ENCODE data around the gene TTC23L.
A peak's percentile ranks its signal among the peaks of the same experiment; 100 is the strongest.

The TTC23L gene

DNA sequence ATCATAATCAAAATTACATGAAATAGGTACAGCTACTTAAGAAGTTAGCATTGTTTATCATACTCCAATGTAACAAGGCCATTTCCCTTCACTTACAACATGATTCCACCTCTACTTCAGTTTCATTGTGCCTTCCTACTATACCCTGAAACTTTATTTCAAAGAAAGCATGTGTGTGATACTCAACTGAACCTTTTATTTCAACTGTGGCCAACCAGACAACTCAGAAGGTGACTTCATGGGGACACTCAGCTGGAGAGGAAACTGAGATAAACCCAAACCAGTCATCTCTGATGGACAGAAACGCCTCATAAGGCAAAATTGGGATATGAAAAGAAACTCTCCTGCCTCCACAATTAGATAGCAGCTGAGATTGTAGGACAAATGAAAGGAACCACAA lies 5.9 kb upstream of the TTC23L start:
- DNase-seq (ENCODE audit: low spot score), result no peak
- FAIRE-seq, result no peak

GRCh38 chr5:34833976-34834793 lies 4.8 kb upstream of the TTC23L start:
- DNase-seq (ENCODE audit: low spot score), result no peak
- no peak for FAIRE-seq

GRCh38 chr5:34834794-34835089 lies 4.2 kb upstream of the TTC23L start:
- FAIRE-seq, result no peak
- no peak for DNase-seq (ENCODE audit: low spot score)

GRCh38 chr5:34835664-34836063 lies 3.3 kb upstream of the TTC23L start:
- DNase-seq (ENCODE audit: low spot score), result no peak
- no peak for FAIRE-seq

- no peak for DNase-seq (ENCODE audit: low spot score)
- no peak for FAIRE-seq
Measured at GRCh38 chr5:34841816-34842215, 2.9 kb downstream of the TTC23L start.

GRCh38 chr5:34842554-34842953 lies 3.6 kb downstream of the TTC23L start:
- no peak for DNase-seq (ENCODE audit: low spot score)
- no peak for FAIRE-seq

GRCh38 chr5:34843497-34843896 lies 4.5 kb downstream of the TTC23L start:
- FAIRE-seq (no peak), DNase-seq (ENCODE audit: low spot score) (no peak)

DNA sequence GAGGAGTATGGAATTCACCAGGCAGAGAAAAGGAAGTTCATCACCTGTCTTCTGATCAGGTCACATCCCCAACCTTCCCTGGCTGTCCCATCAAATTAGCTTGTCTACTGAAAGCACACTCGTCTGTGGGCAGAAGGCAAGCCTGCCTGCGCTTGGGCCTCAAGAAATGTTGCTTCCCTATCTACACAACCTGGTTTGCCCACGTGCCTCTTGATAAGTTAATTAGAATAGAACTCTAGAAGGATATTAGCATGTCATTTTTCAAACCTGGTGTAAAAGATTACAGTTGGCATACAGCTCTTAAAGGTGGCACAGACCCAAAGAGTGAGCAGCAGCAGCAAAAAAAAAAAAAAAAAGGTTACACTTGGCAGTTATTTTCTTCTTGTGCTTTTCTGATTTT lies 5.1 kb downstream of the TTC23L start:
- DNase-seq (ENCODE audit: low spot score) (no peak), FAIRE-seq (no peak)

DNA sequence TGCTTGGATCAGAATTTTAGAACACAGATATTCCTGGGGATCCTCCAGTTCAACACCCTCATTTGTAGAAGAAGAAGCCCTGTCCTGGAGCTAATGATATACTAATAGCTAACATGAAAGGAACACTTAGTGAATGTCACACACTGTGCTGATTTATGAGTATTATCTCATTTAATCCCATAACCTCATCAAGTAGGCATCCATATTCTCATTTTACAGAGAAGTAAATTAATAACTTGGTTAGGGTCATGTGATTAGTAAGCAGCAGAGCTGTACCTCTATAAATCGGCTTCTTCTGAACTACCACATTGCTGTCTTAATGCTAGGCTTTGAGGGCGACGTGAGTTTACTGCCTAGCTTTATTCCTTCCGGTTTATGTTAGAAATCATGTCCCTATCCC lies 6.0 kb downstream of the TTC23L start:
- FAIRE-seq, result peak; percentile 86

GRCh38 chr5:34847056-34847455 lies 8.1 kb downstream of the TTC23L start:
- DNase-seq (ENCODE audit: low spot score), result no peak

More for the DNA sequence above, 6.0 kb downstream of the TTC23L start:
- no peak for DNase-seq (ENCODE audit: low spot score)

GRCh38 chr5:34847552-34847951 lies 8.6 kb downstream of the TTC23L start:
- no peak for DNase-seq (ENCODE audit: low spot score)

More at GRCh38 chr5:34847056-34847455, 8.1 kb downstream of the TTC23L start:
- FAIRE-seq, result no peak

DNA sequence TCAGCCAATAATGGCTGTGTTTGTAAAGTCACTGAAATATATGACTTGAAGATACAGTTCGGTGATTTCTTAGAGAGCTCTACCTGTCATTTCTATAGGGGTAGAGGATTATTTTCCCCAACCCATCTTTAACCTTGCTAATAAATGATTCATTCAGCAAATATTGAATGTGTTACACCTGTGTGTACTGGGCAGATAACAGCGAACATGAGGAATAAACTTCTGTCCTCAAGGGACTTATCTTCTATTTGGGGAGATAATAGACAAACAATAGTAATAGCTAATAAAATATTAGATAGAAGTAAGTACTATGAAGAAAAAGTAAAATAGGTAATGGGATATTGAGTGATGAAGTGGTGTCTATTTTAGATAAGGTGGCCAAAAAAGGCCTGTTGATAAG lies 9.3 kb downstream of the TTC23L start:
- no peak for DNase-seq (ENCODE audit: low spot score)
- FAIRE-seq, result no peak

More at GRCh38 chr5:34847552-34847951, 8.6 kb downstream of the TTC23L start:
- no peak for FAIRE-seq

GRCh38 chr5:34849253-34849652 lies 10.3 kb downstream of the TTC23L start:
- FAIRE-seq (no peak), DNase-seq (ENCODE audit: low spot score) (no peak)

GRCh38 chr5:34854459-34855174 lies 15.7 kb downstream of the TTC23L start:
- DNase-seq (ENCODE audit: low spot score) (no peak), FAIRE-seq (no peak)

DNA sequence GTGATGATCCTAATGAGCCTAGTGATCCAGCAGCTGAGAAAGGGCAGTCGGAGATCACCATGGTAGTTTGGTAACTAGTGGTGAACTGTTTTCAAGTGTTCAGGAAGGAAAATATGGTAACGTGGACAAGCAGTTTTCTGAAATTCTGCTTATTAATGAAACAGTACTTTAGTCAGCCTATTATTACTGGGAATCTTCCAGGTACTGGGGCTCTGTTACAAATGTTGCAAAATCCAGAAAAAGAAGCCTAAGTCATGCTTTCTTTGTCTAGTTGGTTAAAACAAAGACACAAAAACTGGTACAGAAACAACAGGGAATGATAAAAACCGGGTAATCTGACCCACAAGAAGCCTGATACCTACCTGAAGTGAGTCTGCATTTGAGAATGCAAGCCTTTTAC lies 18.2 kb downstream of the TTC23L start:
- DNase-seq (ENCODE audit: low spot score) (no peak), FAIRE-seq (no peak)

GRCh38 chr5:34857894-34858293 lies 18.9 kb downstream of the TTC23L start:
- no peak for FAIRE-seq
- DNase-seq (ENCODE audit: low spot score), result no peak

GRCh38 chr5:34858790-34859189 lies 19.8 kb downstream of the TTC23L start:
- FAIRE-seq (no peak), DNase-seq (ENCODE audit: low spot score) (no peak)

- FAIRE-seq (no peak), DNase-seq (ENCODE audit: low spot score) (no peak)
Measured at GRCh38 chr5:34859253-34859652, 20.3 kb downstream of the TTC23L start.

DNA sequence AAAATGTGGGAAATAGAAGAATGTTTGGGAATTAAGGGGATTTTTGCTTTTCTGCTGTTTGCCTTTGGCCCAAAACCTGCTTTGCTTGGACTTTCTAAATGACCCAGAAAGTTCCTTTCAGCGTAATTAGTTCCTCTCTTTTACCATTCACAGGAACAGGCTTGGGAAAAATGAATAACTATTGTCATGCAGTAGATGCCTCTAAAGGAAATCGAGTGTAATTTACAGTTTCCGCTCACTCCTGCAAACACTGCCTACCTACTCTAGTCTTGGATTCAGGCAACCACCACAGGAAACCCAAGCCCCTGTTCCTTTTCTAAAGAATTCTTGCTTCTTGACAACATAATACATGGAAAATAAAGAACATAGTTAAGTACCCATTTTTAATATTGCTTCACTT lies 25.0 kb downstream of the TTC23L start:
- FAIRE-seq, result no peak

DNA sequence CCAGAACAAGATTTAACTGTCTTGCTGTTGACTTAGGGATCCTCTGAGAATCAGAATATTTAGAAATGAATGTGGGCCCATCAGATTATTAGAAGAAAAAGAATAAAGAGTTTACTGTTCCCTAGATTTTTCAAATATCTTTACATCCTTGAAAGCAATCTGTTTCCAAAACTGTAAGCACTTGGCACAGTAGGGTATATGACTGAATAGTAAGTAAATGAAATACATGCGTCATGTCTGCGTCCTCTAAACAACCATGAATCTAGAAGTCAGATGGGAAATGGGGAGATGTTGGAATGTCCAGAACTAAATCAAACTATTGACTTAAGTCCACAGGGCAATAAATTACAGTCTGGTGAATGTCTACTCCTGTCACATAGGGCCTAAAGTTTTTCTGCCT lies 26.1 kb downstream of the TTC23L start:
- DNase-seq (ENCODE audit: low spot score) (no peak), FAIRE-seq (no peak)

More for the DNA sequence above, 25.0 kb downstream of the TTC23L start:
- no peak for DNase-seq (ENCODE audit: low spot score)

- FAIRE-seq (no peak), DNase-seq (ENCODE audit: low spot score) (no peak)
Measured at GRCh38 chr5:34866989-34867471, 28.1 kb downstream of the TTC23L start.

GRCh38 chr5:34867660-34868059 lies 28.7 kb downstream of the TTC23L start:
- no peak for DNase-seq (ENCODE audit: low spot score)
- no peak for FAIRE-seq

- FAIRE-seq (no peak), DNase-seq (ENCODE audit: low spot score) (no peak)
Measured at GRCh38 chr5:34868791-34869190, 29.8 kb downstream of the TTC23L start.
